Endodermal cell (in vitro differentiated cells): ENCODE data around the gene KCNIP3. TPM values are rescaled to one million over a fixed set of nuclear protein-coding genes. Genes with fewer than 3 reads are reported as not detected.

Source experiments
- DNase-seq: peaks from one replicate; pipeline ENCODE4 v3.0.0-alpha.2; 2017
- H3K27ac ChIP-seq: 2 replicates; pipeline ENCODE4 v1.5.1; 2013; ENCODE audit warnings: mild to moderate bottlenecking, low read depth, low read length, moderate library complexity
- H3K27me3 ChIP-seq: 2 replicates; pipeline ENCODE4 v1.6.1; 2013; ENCODE audit warnings: mild to moderate bottlenecking, low read length, moderate library complexity; ENCODE audit not compliant: insufficient read depth, control insufficient read depth, poor library complexity, severe bottlenecking
- H3K36me3 ChIP-seq: 2 replicates; pipeline ENCODE4 v1.7.0; 2013; ENCODE audit warnings: mild to moderate bottlenecking, low read length, moderate library complexity; ENCODE audit not compliant: control insufficient read depth, insufficient read depth
- H3K4me1 ChIP-seq: one replicate; pipeline ENCODE4 v1.7.0; 2013; ENCODE audit warnings: low read length; ENCODE audit not compliant: control insufficient read depth, insufficient read depth
- H3K4me3 ChIP-seq: 2 replicates; pipeline ENCODE4 v1.5.1; 2013; ENCODE audit warnings: mild to moderate bottlenecking, low read length, moderate library complexity
- H3K9ac ChIP-seq: 2 replicates; pipeline ENCODE4 v1.6.1; 2013; ENCODE audit warnings: mild to moderate bottlenecking, low read length, moderate library complexity; ENCODE audit not compliant: poor library complexity, severe bottlenecking; ENCODE audit errors: extremely low read depth
- H3K9me3 ChIP-seq: 2 replicates; pipeline ENCODE4 v1.6.1; 2013; ENCODE audit warnings: mild to moderate bottlenecking, low read length, moderate library complexity; ENCODE audit not compliant: control insufficient read depth
- H3K27ac Mint-ChIP-seq: 2 replicates; pipeline ENCODE4 v1.8.0; 2020; ENCODE audit warnings: mixed read lengths
- H3K27me3 Mint-ChIP-seq: 2 replicates; pipeline ENCODE4 v1.8.0; 2021; ENCODE audit warnings: mild to moderate bottlenecking, mixed read lengths; ENCODE audit not compliant: insufficient read depth
- H3K36me3 Mint-ChIP-seq: 2 replicates; pipeline ENCODE4 v1.8.0; 2020; ENCODE audit warnings: low read depth, mixed read lengths
- H3K4me1 Mint-ChIP-seq: 2 replicates; pipeline ENCODE4 v1.8.0; 2020; ENCODE audit warnings: mixed read lengths
- H3K4me3 Mint-ChIP-seq: 2 replicates; pipeline ENCODE4 v1.8.0; 2020; ENCODE audit warnings: mild to moderate bottlenecking, moderate library complexity, mixed read lengths
- H3K9me3 Mint-ChIP-seq: 2 replicates; pipeline ENCODE4 v1.8.0; 2020; ENCODE audit warnings: mild to moderate bottlenecking, mixed read lengths
- WGBS, 2 experiments: methylation state at CpG; one replicate each; pipeline versions ENCODE4 v1.1.5 to v1.1.7; 2013; ENCODE audit warnings: missing lambda C conversion rate in 2 of 2, mixed read lengths in 1 of 2; ENCODE audit not compliant: insufficient coverage in 1 of 2, insufficient read length in 1 of 2; 5-methylcytosine and 5-hydroxymethylcytosine counted together
- total RNA-seq, 2 donors: library from RNA; stranded (reverse); fragmentation: NEBNext Ultra II Directional in 1 of 2; extraction: Animal tissue kit (Norgen Biotek cat#: 25700) in 1 of 2; gene quantifications; 2 replicates in 1 of 2; 3 replicates in 1 of 2; pipeline ENCODE4 v1.2.1, GENCODE V29; 2021
- TF ChIP-seq, protein P1 (sequence below): fragments of 200-600 bp; sonication (generic); conservative IDR thresholded peaks from 2 replicates; pipeline ENCODE4 v1.5.0; 2021; ENCODE audit warnings: antibody characterized with exemption, mild to moderate bottlenecking

The KCNIP3 gene
- total RNA-seq, 2 donors from 2014 or later, result 0.26 to 1.3 TPM

DNA sequence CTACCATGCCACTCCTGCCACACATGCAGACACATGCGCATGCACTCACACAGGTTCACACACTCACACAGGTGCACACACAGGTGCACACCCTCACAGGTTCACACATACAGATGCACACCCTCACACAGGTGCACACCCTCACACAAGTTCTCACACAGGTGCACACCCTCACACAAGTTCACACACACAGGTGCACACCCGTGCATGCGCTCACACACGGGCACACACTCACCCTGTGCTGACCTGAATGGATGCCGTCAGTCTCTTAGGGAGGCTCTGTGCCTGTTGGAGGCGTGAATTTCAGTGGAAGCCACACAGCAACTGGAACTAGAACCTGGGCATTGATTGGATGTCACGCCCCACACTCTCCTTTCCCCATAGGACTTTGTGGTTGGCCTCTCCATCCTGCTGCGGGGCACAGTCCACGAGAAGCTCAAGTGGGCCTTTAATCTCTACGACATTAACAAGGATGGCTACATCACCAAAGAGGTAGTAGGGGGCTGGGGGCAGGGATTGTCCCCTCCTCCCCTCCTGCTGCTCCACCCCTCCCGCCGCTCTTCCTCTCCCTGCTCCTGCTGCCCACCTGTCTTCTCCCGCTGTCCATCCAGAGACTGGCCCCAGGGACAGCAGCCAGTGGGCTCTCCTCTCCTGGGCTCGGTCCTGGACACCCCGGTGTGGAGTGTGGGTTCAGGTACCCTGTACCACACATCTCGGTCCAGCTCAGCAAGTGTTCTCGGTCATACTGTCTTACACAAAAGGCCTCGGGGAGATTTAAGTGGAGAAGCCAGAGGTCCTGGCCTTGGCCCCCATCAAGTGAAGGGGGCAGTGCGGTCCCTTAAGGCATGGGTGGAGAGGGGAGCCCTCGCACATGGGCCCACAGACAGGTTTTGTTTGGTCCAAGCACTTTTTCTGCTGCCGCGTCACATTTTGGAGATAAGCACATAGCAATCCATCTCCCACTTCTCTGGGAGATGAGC is 84.4 kb downstream of the KCNIP3 start:
- TF ChIP-seq, protein P1, sequence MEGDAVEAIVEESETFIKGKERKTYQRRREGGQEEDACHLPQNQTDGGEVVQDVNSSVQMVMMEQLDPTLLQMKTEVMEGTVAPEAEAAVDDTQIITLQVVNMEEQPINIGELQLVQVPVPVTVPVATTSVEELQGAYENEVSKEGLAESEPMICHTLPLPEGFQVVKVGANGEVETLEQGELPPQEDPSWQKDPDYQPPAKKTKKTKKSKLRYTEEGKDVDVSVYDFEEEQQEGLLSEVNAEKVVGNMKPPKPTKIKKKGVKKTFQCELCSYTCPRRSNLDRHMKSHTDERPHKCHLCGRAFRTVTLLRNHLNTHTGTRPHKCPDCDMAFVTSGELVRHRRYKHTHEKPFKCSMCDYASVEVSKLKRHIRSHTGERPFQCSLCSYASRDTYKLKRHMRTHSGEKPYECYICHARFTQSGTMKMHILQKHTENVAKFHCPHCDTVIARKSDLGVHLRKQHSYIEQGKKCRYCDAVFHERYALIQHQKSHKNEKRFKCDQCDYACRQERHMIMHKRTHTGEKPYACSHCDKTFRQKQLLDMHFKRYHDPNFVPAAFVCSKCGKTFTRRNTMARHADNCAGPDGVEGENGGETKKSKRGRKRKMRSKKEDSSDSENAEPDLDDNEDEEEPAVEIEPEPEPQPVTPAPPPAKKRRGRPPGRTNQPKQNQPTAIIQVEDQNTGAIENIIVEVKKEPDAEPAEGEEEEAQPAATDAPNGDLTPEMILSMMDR, result no peak
- Mint-ChIP-seq H3K4me1 (no peaks in the 10 kb centered on the region), H3K4me3 (no peak overlapping the region), H3K27ac (no peak overlapping the region), H3K36me3 (no peaks in the 10 kb centered on the region), H3K9me3 (no peaks in the 10 kb centered on the region), H3K27me3 (peaks cover 4% of the 10 kb centered on the region)
- H3K4me3 ChIP-seq, result no peak overlapping the region
- no peaks in the 10 kb centered on the region for H3K36me3 ChIP-seq
- 89 to 100% methylated on average over 3 to 22 of the region's 22 CpGs for WGBS, 2 experiments
- DNase-seq, result peak; percentile 35
- H3K27ac ChIP-seq, result no peak overlapping the region
- H3K4me1 ChIP-seq, result no peaks in the 10 kb centered on the region
- no peak overlapping the region for H3K9ac ChIP-seq
- H3K27me3 ChIP-seq, result no peaks in the 10 kb centered on the region
- no peaks in the 10 kb centered on the region for H3K9me3 ChIP-seq

DNA sequence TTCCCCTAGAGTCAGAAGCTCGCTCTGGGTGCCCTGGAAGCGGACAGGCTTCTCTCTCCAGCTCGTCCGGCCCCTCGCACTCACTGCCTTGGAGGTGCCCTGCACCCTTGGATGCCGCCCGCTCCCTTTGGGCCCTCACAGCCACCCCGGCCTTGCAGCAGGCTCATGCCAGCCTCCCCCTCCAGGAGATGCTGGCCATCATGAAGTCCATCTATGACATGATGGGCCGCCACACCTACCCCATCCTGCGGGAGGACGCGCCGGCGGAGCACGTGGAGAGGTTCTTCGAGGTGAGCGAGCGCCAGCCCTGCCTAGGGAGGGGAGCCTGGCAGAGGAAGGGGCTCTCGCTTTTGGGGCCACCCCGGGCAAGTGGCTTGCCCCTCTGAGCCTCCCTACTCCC is 85.0 kb downstream of the KCNIP3 start:
- TF ChIP-seq, protein P1, result no peak
- Histone ChIP-seq H3K36me3 (no peaks in the 10 kb centered on the region), H3K27ac (no peak overlapping the region), H3K9ac (no peak overlapping the region), H3K9me3 (no peaks in the 10 kb centered on the region), H3K4me3 (no peak overlapping the region), H3K27me3 (no peaks in the 10 kb centered on the region), H3K4me1 (no peaks in the 10 kb centered on the region)
- Mint-ChIP-seq H3K4me1 (no peaks in the 10 kb centered on the region), H3K27ac (no peak overlapping the region), H3K27me3 (peaks cover 4% of the 10 kb centered on the region), H3K9me3 (no peaks in the 10 kb centered on the region), H3K4me3 (no peak overlapping the region), H3K36me3 (no peaks in the 10 kb centered on the region)
- 92 to 93% methylated on average over 12 to 20 of the region's 20 CpGs for WGBS, 2 experiments
- DNase-seq, result peak; percentile 29

DNA sequence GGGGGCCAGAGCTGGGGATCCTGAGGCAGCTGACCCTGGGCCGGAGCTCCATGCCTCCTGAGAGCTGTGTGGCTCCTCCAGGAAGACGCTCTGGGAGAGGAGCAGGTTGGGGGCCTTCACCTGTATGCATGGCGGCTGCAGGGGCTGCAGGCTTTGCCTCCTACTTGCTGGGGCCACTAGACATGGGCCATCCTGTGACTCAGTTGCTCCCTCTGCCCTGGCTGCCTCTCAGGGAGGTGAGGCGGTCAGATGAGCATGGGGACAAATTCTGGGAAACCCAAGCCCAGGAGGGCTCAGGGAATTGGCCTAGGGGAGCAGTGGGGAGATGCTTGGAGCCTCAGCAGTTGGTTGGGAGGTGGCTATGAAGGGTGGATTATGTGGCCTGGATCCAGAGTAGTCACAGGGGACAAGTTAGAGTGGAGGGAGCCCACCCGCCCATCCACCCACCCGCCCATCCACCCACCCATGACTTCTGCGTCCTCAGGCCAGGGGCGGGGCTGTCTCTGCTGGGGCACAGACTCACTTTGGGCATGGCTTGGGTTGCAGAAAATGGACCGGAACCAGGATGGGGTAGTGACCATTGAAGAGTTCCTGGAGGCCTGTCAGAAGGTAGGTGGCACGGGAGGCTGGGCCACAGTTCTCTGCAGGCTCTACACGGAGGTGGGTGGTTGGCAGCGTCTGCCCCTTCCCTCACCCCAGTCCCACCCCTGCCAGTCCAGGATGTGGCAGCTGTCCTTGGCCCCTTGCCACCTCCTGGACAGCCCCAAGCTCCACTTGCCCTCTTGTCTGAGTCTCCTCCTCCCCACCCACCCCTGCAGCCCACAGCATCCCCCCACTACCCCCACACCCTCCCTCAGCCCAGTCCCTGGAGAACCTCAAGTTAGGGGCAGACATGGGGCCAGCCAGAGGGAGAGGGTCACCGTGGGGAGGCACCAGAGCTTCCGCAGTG is 85.8 kb downstream of the KCNIP3 start:
- 78 to 86% methylated on average over 6 to 14 of the region's 14 CpGs for WGBS, 2 experiments
- Mint-ChIP-seq H3K4me3 (no peak overlapping the region), H3K9me3 (no peaks in the 10 kb centered on the region), H3K4me1 (no peaks in the 10 kb centered on the region), H3K36me3 (no peaks in the 10 kb centered on the region), H3K27me3 (peaks cover 7% of the 10 kb centered on the region), H3K27ac (no peak overlapping the region)
- Histone ChIP-seq H3K27ac (no peak overlapping the region), H3K36me3 (no peaks in the 10 kb centered on the region), H3K4me1 (no peaks in the 10 kb centered on the region), H3K4me3 (no peak overlapping the region), H3K9me3 (no peaks in the 10 kb centered on the region), H3K27me3 (no peaks in the 10 kb centered on the region), H3K9ac (no peak overlapping the region)
- TF ChIP-seq, protein P1, result no peak
- DNase-seq, result no peak
